Cardiac muscle cell (in vitro differentiated cells and primary cell): ENCODE measurements around the gene FNDC11. TPM values are rescaled to one million over a fixed set of nuclear protein-coding genes. Genes with fewer than 3 reads are reported as not detected.

ENCODE experiments used
- DNase-seq, 2 donors: peaks; one replicate each; pipeline versions ENCODE4 v3.0.0 to v3.0.0-alpha.2; 2010 to 2017; ENCODE audit warnings: low read depth in 1 of 2, low spot score in 1 of 2
- H3K27ac ChIP-seq: fragments of 200-600 bp; sonication (generic); 2 replicates; pipeline ENCODE4 v1.5.1; 2016
- H3K27me3 ChIP-seq: fragments of 200-600 bp; sonication (generic); 2 replicates; pipeline ENCODE4 v1.6.0; 2016; ENCODE audit warnings: control low read depth
- H3K36me3 ChIP-seq: fragments of 200-600 bp; sonication (generic); 2 replicates; pipeline ENCODE4 v1.5.1; 2016; ENCODE audit warnings: control low read depth
- H3K4me1 ChIP-seq: fragments of 200-600 bp; sonication (generic); 2 replicates; pipeline ENCODE4 v1.8.1; 2017; ENCODE audit warnings: low read depth, mild to moderate bottlenecking, mixed run types
- H3K4me3 ChIP-seq: fragments of 200-600 bp; sonication (generic); 2 replicates; pipeline ENCODE4 v1.5.1; 2016; ENCODE audit warnings: mild to moderate bottlenecking
- H3K9me3 ChIP-seq: fragments of 200-600 bp; sonication (generic); 2 replicates; pipeline ENCODE4 v1.5.1; 2017; ENCODE audit warnings: low read depth, mild to moderate bottlenecking, control low read depth
- polyA plus RNA-seq: library from polyadenylated mRNA; unstranded; fragments of >200 nt; fragmentation: Nextera tagmentation; extraction: Ambion mirVana; gene quantifications from 2 replicates; pipeline ENCODE4 v1.2.1, GENCODE V29; 2016
- total RNA-seq: library from RNA; depleted of rRNA; stranded (reverse); fragments of >200 nt; gene quantifications from 2 replicates; pipeline ENCODE4 v1.2.3, GENCODE V29; 2016
- TF ChIP-seq, protein P1 (sequence below): IDR thresholded peaks from 2 replicates; pipeline ENCODE4 v1.5.1; 2012; ENCODE audit warnings: low read depth, mild to moderate bottlenecking, low read length

FNDC11 gene
- total and polyA plus RNA-seq, 2 experiments from 2014 or later = 0.09 to 3.4 TPM

DNA sequence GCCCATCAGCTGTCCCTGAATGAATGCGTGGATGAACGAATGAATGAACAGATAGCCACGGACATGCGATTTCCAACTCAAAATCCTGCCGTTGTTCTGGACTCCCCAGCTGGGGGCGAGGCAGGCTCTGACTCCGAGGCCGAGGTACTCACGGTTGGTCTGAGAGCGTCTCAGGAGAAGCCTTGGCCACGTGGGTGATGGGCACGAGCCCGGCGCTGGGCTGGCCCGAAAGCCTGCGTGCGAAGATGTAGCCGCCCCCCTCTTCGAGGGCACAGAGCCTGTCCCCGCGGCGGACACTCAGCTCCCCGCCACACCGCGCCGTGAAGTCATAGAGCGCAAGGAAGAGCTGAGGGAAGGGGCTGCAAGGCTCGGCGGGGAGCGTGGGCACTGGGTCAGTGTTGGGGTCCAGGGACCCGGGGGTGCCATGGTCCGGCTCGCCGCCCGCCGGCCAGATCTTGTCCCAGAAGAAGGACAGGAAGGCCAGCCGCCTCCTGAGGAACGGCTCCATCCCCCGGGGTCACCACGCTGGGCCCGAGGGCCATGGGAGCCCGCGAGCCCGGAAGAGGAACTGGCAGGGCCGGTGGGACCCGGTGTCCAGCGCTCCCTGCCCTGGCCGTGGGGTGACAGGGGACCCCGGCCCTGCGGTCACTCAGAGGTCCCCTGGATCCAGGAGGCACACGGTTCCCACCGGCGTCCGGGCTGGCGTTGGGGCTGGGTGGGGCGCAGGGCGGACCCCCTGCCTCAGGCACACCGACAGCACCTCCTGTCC, 6.8 kb upstream of the FNDC11 start:
- Histone ChIP-seq H3K4me1 (no peaks in the 10 kb centered on the region), H3K9me3 (no peaks in the 10 kb centered on the region), H3K4me3 (no peak overlapping the region), H3K36me3 (no peaks in the 10 kb centered on the region), H3K27ac (no peak overlapping the region), H3K27me3 (no peaks in the 10 kb centered on the region)
- DNase-seq = no peak
- TF ChIP-seq, protein P1, sequence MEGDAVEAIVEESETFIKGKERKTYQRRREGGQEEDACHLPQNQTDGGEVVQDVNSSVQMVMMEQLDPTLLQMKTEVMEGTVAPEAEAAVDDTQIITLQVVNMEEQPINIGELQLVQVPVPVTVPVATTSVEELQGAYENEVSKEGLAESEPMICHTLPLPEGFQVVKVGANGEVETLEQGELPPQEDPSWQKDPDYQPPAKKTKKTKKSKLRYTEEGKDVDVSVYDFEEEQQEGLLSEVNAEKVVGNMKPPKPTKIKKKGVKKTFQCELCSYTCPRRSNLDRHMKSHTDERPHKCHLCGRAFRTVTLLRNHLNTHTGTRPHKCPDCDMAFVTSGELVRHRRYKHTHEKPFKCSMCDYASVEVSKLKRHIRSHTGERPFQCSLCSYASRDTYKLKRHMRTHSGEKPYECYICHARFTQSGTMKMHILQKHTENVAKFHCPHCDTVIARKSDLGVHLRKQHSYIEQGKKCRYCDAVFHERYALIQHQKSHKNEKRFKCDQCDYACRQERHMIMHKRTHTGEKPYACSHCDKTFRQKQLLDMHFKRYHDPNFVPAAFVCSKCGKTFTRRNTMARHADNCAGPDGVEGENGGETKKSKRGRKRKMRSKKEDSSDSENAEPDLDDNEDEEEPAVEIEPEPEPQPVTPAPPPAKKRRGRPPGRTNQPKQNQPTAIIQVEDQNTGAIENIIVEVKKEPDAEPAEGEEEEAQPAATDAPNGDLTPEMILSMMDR = no peak

DNA sequence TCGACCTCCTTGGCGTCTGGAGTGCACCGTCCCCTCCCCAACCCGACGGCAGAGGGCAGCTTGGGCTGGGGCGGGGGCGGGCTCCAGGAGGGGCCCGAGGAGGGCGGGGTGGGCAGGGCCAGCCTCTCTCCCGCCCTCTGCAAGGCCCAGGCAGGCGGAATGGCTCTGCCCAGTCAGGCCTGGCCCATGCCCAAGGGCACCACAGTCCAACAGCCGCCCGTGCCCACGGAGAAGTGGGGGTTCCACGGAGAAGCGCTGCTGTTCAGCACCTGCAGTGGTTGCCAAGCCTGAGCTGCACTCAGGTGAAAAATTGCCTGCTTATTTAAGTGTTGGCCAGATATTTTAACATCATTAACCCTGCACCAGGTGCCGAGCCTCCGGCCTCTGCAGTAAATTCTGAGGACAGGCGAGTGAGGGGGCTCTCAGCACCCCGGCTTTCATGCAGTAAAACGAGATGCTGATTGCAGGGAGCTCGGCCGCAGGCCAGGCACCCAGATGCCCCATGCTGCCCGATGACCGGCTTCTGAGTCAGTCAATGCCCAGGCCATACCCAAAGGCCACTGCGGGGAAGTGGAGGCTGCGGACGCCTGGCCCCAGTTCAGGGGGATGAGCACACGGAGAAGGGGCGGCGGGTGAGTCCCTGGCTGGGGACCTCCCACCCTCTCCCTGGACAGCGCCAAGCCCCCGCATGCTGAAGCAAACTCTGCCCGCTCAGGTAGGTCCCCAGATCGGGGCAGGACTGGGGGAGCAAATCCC, 6.1 kb upstream of the FNDC11 start, which contains the start of gene SRMS:
TSS of gene SRMS (minus strand) at position 25 of the 756 bp plus-strand sequence. CDS start 286 bp downstream, outside the sequence.
- Histone ChIP-seq H3K9me3 (no peaks in the 10 kb centered on the region), H3K27me3 (no peaks in the 10 kb centered on the region), H3K4me3 (no peak within 1 kb of the TSS), H3K27ac (no peak within 1 kb of the TSS), H3K4me1 (no peaks in the 10 kb centered on the region), H3K36me3 (no peaks in the 10 kb centered on the region)
- no peak for DNase-seq
- TF ChIP-seq, protein P1 = no peak

DNA sequence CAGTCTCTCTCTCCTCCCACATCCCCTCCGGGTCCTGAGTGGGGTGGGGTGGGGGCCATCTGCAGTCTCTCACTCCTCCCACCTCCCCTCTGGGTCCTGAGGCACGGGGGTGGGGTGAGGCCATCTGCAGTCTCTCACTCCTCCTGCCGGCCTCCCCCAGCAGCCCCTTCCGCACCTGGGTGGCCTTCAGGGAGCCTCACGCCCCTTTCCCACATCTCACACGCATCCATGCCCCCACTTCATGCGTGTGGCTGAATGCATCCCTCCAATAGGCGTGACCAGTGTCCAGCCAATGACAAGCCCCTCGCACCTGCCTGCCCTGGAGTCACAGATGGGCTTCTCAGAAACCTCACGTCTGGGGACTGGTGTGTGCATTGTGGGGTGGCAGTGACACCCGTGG, 5.4 kb upstream of the FNDC11 start:
- no peaks in the 10 kb centered on the region for H3K4me1 ChIP-seq
- H3K36me3 ChIP-seq = no peaks in the 10 kb centered on the region
- no peaks in the 10 kb centered on the region for H3K9me3 ChIP-seq
- no peak for DNase-seq
- H3K4me3 ChIP-seq = no peak overlapping the region
- TF ChIP-seq, protein P1 = no peak
- H3K27me3 ChIP-seq = no peaks in the 10 kb centered on the region
- H3K27ac ChIP-seq = no peak overlapping the region

DNA sequence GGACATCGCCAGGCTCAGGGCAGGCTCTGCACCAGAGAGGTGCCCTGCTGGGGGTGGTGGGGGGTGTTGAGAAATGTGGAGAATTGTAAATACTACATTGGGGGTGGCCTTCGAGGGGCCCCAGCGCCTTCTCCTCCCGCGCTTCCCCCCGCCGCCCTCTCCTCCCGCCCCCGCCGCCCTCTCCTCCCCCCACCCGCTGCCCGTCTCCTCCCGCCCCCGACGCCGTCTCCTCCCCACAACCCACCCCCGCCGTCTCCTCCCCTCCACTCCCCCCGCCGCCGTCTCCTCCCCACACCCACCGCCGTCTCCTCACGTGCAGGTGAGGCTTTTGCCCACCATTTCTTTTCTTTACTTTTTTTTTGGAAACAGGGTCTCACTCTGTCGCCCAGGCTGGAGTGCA, 4.9 kb upstream of the FNDC11 start:
- Histone ChIP-seq H3K4me3 (no peak overlapping the region), H3K27ac (no peak overlapping the region), H3K4me1 (no peaks in the 10 kb centered on the region), H3K27me3 (no peaks in the 10 kb centered on the region), H3K36me3 (no peaks in the 10 kb centered on the region), H3K9me3 (no peaks in the 10 kb centered on the region)
- TF ChIP-seq, protein P1 = no peak
- DNase-seq = no peak

DNA sequence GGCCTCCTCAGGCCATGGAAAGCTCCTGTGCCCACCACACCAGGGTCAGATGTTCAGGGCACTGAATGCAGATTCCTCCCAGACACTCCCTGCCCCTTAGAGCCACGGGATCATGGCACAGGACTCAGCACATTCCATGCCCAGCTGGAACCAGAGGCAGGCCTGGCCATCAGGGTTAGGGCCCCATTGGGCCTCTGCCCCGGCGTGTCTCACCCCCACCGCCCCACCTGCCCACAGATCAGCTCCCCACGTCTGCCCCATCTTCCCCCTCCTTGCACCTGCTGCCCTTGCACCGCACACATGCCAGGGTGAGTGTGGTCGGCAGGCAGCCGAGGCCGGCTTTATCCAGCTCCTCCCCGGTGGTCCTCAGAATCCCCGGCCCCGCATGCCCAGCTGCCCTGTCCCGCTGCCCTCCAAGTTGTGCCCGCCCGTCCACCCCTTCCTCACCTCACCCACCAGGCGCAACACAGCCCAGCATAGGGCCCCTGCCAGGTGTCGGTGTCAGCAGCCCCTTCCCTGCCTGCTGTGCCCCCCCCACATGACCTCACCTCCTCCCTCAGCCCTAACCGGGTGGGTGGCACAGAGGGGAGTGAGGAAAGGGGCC, 4.2 kb upstream of the FNDC11 start:
- Histone ChIP-seq H3K9me3 (no peaks in the 10 kb centered on the region), H3K27ac (no peak overlapping the region), H3K36me3 (no peaks in the 10 kb centered on the region), H3K27me3 (no peaks in the 10 kb centered on the region), H3K4me3 (no peak overlapping the region), H3K4me1 (no peaks in the 10 kb centered on the region)
- DNase-seq = no peak
- TF ChIP-seq, protein P1 = no peak
